Measurements from ENCODE around the gene BCL2L14.

BCL2L14 gene

GRCh38 chr12:12070674-12071656, at the start of gene BCL2L14:
TSS of gene BCL2L14 (plus strand) at chr12:12070939. CDS start at chr12:12079306, 8,367 bp downstream.
- in situ Hi-C loops (cut with MboI; ENCODE audit: low sequenced_read_pairs): no loop called here

DNA sequence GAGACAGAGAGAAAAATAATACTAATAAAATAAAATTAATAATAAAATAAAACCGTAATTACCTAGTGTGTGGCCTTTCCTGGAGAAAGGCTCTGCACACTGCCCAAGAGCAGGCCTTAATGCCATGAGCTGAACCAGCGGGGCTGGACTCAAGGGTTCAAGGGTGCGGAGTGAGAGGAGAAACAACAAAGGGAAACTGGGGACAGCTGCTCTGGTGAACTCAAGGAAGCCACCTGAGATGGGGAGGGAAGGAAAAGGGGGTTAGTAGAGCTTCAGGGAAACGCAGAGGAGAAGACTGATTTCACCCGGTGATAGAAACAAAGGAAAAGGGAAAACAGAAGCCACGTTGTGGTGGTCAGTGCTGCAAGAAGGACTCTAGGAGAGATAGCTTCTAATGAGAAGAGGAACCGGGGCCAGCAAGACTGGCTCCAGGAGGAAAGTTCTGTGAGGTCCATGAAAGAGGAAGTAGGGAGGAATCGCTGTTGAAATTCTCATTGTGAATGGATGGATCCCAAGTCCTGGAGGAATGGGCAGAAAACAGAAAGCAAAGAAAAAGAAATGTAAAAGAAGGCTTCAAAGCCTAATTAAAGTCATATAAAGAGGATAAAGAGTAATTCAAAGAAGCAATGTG, 48.3 kb upstream of the BCL2L14 start:
- in situ Hi-C loops (cut with MboI; ENCODE audit: low sequenced_read_pairs): loop anchor here (10.0 kb wide), 1 partner anchor 438 kb away; no protein-coding TSS in a partner anchor

- in situ Hi-C loops (cut with MboI; ENCODE audit: low sequenced_read_pairs): loop anchor here (10.0 kb wide), 1 partner anchor 439 kb away; no protein-coding TSS in a partner anchor
These were observed 47.3 kb upstream of the BCL2L14 start for GRCh38 chr12:12023456-12023855.

GRCh38 chr12:12024911-12025682, 45.6 kb upstream of the BCL2L14 start:
- in situ Hi-C loops (cut with MboI; ENCODE audit: low sequenced_read_pairs): loop anchor here (10.0 to 25.0 kb wide), 2 partner anchors 440 to 687 kb away; partner anchors contain the start of gene CDKN1B

GRCh38 chr12:12025799-12026386, 44.8 kb upstream of the BCL2L14 start:
- in situ Hi-C loops (cut with MboI; ENCODE audit: low sequenced_read_pairs): loop anchor here (10.0 to 25.0 kb wide), 2 partner anchors 441 to 686 kb away; partner anchors contain the start of gene CDKN1B

GRCh38 chr12:12028668-12029402, 41.9 kb upstream of the BCL2L14 start:
- in situ Hi-C loops (cut with MboI; ENCODE audit: low sequenced_read_pairs): loop anchor here (10.0 to 25.0 kb wide), 2 partner anchors 444 to 683 kb away; partner anchors contain the start of gene CDKN1B

GRCh38 chr12:12029653-12030052, 41.1 kb upstream of the BCL2L14 start:
- in situ Hi-C loops (cut with MboI; ENCODE audit: low sequenced_read_pairs): loop anchor here (10.0 to 25.0 kb wide), 2 partner anchors 445 to 683 kb away; partner anchors contain the start of gene CDKN1B

GRCh38 chr12:12032260-12032791, 38.4 kb upstream of the BCL2L14 start:
- in situ Hi-C loops (cut with MboI; ENCODE audit: low sequenced_read_pairs): loop anchor here (25.0 kb wide), 1 partner anchor 680 kb away; the partner anchor contains the start of gene CDKN1B

GRCh38 chr12:12032851-12033797, 37.6 kb upstream of the BCL2L14 start:
- in situ Hi-C loops (cut with MboI; ENCODE audit: low sequenced_read_pairs): loop anchor here (25.0 kb wide), 1 partner anchor 679 kb away; the partner anchor contains the start of gene CDKN1B

GRCh38 chr12:12033824-12034223, 36.9 kb upstream of the BCL2L14 start:
- in situ Hi-C loops (cut with MboI; ENCODE audit: low sequenced_read_pairs): loop anchor here (25.0 kb wide), 1 partner anchor 678 kb away; the partner anchor contains the start of gene CDKN1B

- in situ Hi-C loops (cut with MboI; ENCODE audit: low sequenced_read_pairs): loop anchor here (25.0 kb wide), 1 partner anchor 678 kb away; the partner anchor contains the start of gene CDKN1B
These were observed 36.4 kb upstream of the BCL2L14 start for GRCh38 chr12:12034344-12034743.

DNA sequence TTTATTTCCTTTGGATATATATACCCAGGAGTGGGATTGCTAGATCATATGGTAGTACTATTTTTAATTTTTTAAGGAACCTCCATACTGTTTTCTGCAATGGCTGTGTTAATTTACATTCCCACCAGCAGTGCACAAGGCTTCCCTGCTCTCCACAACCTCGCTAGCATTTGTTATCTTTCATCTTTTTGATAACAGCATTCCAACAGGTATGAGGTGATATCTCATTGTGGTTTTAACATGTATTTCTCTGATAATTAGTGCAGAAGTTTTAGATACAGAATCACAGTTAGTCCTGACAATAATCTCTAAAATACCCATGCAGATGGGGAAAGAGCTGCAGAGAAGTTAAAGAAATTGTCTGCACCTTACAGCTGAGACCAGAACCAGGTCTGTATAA, 35.5 kb upstream of the BCL2L14 start:
- in situ Hi-C loops (cut with MboI; ENCODE audit: low sequenced_read_pairs): loop anchor here (25.0 kb wide), 1 partner anchor 677 kb away; the partner anchor contains the start of gene CDKN1B

- in situ Hi-C loops (cut with MboI; ENCODE audit: low sequenced_read_pairs): loop anchor here (25.0 kb wide), 1 partner anchor 675 kb away; the partner anchor contains the start of gene CDKN1B
These were observed 33.8 kb upstream of the BCL2L14 start for GRCh38 chr12:12036901-12037300.

DNA sequence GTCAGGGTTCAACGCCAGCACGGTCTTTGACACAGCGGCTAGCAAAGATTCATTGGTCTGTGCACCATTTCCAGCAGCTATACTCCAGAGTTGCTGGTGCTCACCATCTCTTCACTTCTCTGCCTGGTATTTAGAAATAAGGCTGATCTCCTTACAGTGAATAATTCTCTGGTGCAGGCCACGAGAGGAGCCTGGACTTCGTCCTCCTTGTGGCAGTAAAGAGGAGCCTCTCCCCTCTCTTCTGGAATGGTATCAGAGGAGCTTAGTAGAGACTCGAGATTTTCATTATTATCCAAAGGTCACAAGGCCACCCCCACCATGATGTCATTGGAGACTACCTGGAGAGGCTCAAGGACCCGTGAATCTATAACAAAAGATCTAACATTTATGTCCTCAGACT, 30.8 kb upstream of the BCL2L14 start:
- in situ Hi-C loops (cut with MboI; ENCODE audit: low sequenced_read_pairs): loop anchor here (25.0 kb wide), 1 partner anchor 672 kb away; the partner anchor contains the start of gene CDKN1B

GRCh38 chr12:12046401-12046800, 24.3 kb upstream of the BCL2L14 start:
- in situ Hi-C loops (cut with MboI; ENCODE audit: low sequenced_read_pairs): loop anchor here (25.0 kb wide), 1 partner anchor 666 kb away; the partner anchor contains the start of gene CDKN1B

- in situ Hi-C loops (cut with MboI; ENCODE audit: low sequenced_read_pairs): loop anchor here (25.0 kb wide), 1 partner anchor 665 kb away; the partner anchor contains the start of gene CDKN1B
These were observed 23.1 kb upstream of the BCL2L14 start for GRCh38 chr12:12047682-12048081.

GRCh38 chr12:12048266-12048665, 22.5 kb upstream of the BCL2L14 start:
- in situ Hi-C loops (cut with MboI; ENCODE audit: low sequenced_read_pairs): loop anchor here (25.0 kb wide), 1 partner anchor 664 kb away; the partner anchor contains the start of gene CDKN1B
